ENCODE measurements around the gene TBC1D9. TPM values are rescaled to one million over a fixed set of nuclear protein-coding genes. Genes with fewer than 3 reads are reported as not detected.

TBC1D9 gene
- polyA plus RNA-seq, 1 of the 3 experiments (the other 2 are of a cell fraction), result 13.5 TPM

- H3F3A ChIP-seq (replicated peaks; ENCODE audit: insufficient read depth), result no peaks in the 10 kb centered on the region
- H3K9me2 ChIP-seq, result no peaks in the 10 kb centered on the region
- H3K9ac ChIP-seq, result no peak overlapping the region
- no peaks in the 10 kb centered on the region for H3K9me3 ChIP-seq
- H3K79me2 ChIP-seq (ENCODE audit: insufficient read depth), result no peaks in the 10 kb centered on the region
- CTCF ChIA-PET, result interaction anchor here (1.3 kb wide), 1 partner anchor 67 kb away, joined by 3 read pairs; no protein-coding TSS in a partner anchor
- 91% methylated on average over 4 of the region's 4 CpGs for WGBS (ENCODE audit: low lambda C conversion rate)
- H3K4me2 ChIP-seq, result no peak overlapping the region
- H2AFZ ChIP-seq (ENCODE audit: low read depth), result no peak overlapping the region
- no peak for DNase-seq
- H3K4me1 ChIP-seq (ENCODE audit: control insufficient read depth in 1 of 2, insufficient read depth in 2 of 2, low read depth in 1 of 2, low read length in 1 of 2), result peaks cover 9 to 14% of the 10 kb centered on the region in 2 experiments; a peak in 3 of 4 replicates
- no peaks in the 10 kb centered on the region for H3K27me3 ChIP-seq (ENCODE audit: insufficient read depth)
- no peak overlapping the region for H3K4me3 ChIP-seq (ENCODE audit: low read depth in 2 of 2, low read length in 1 of 2)
- peaks cover 35 to 38% of the 10 kb centered on the region in 2 experiments for H3K36me3 ChIP-seq (replicated peaks in 1 of 2; ENCODE audit: control insufficient read depth in 1 of 2, insufficient read depth in 2 of 2, low read length in 1 of 2)
- no peaks in the 10 kb centered on the region for H4K20me1 ChIP-seq (ENCODE audit: insufficient read depth)
- TF ChIP-seq TCF12 (IDR thresholded peaks at IDR 0.05), result no peak
- TF ChIP-seq YY1 (IDR thresholded peaks at IDR 0.05; ENCODE audit: low read depth), result no peak
- TF ChIP-seq NRF1 (IDR thresholded peaks at IDR 0.05; ENCODE audit: low read depth, low read length), result no peak
- no peak for TF ChIP-seq JUND (IDR thresholded peaks at IDR 0.05)
- no peak for TF ChIP-seq TAF1 (IDR thresholded peaks at IDR 0.05; ENCODE audit: borderline replicate concordance, low read depth, low read length)
- TF ChIP-seq MXI1 (IDR thresholded peaks at IDR 0.05; ENCODE audit: low read depth, low read length), result no peak
- no peak for TF ChIP-seq GABPA (IDR thresholded peaks at IDR 0.05; ENCODE audit: low read depth)
- no peak for TF ChIP-seq FOXM1 (IDR thresholded peaks at IDR 0.05; ENCODE audit: low read depth)
- TF ChIP-seq USF1 (IDR thresholded peaks at IDR 0.05; ENCODE audit: borderline replicate concordance, low read depth), result no peak
- no peak for TF ChIP-seq FOXJ3 (CRISPR knock-in tag; IDR thresholded peaks at IDR 0.05)
- no peak for TF ChIP-seq ELF1 (IDR thresholded peaks at IDR 0.05)
- TF ChIP-seq CTCF (IDR thresholded peaks at IDR 0.05), result no peak
- TF ChIP-seq, protein P1, sequence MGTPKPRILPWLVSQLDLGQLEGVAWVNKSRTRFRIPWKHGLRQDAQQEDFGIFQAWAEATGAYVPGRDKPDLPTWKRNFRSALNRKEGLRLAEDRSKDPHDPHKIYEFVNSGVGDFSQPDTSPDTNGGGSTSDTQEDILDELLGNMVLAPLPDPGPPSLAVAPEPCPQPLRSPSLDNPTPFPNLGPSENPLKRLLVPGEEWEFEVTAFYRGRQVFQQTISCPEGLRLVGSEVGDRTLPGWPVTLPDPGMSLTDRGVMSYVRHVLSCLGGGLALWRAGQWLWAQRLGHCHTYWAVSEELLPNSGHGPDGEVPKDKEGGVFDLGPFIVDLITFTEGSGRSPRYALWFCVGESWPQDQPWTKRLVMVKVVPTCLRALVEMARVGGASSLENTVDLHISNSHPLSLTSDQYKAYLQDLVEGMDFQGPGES (IDR thresholded peaks at IDR 0.05; ENCODE audit: low read depth, low read length), result no peak
- no peak for TF ChIP-seq RFX5 (IDR thresholded peaks at IDR 0.05; ENCODE audit: low read length)
- TF ChIP-seq RXRA (IDR thresholded peaks at IDR 0.05; ENCODE audit: borderline replicate concordance, low read depth), result no peak
- TF ChIP-seq, protein P2, sequence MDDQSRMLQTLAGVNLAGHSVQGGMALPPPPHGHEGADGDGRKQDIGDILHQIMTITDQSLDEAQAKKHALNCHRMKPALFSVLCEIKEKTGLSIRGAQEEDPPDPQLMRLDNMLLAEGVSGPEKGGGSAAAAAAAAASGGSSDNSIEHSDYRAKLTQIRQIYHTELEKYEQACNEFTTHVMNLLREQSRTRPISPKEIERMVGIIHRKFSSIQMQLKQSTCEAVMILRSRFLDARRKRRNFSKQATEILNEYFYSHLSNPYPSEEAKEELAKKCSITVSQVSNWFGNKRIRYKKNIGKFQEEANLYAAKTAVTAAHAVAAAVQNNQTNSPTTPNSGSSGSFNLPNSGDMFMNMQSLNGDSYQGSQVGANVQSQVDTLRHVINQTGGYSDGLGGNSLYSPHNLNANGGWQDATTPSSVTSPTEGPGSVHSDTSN (IDR thresholded peaks at IDR 0.05), result no peak
- TF ChIP-seq RCOR1 (IDR thresholded peaks at IDR 0.05; ENCODE audit: low read length), result no peak
- POLR2A ChIA-PET, result no interaction called here
- H3K27ac ChIP-seq (ENCODE audit: low read depth in 2 of 2, low read length in 1 of 2), result no peak overlapping the region
These were observed 80.5 kb downstream of the TBC1D9 start for GRCh38 chr4:140675599-140676231.

All from SK-N-SH (cell line).